Psoas muscle (tissue), 8 donors: Measurements from ENCODE around the gene REV1. TPM values are rescaled to one million over a fixed set of nuclear protein-coding genes. Genes with fewer than 3 reads are reported as not detected.
"Not testable (repeated sequence)": the region's sequence is repeated elsewhere in the genome, so short reads cannot be mapped to it uniquely, and the experiment has no call there.

Source experiments
- ATAC-seq, 4 donors: fragments of 200-7000 bp; cut with Tn5 transposase; one replicate each; pipeline ENCODE4 v1.9.1; 2020; ENCODE audit warnings: moderate library complexity in 3 of 4, mild to moderate bottlenecking in 2 of 4
- DNase-seq, 2 donors: peaks; one replicate each; pipeline ENCODE4 v3.0.0-alpha.2; 2020
- H3K27ac ChIP-seq: fragments of 200-600 bp; one replicate; pipeline ENCODE4 v1.8.0; 2022
- H3K27me3 ChIP-seq, 3 donors: fragments of 200-600 bp in 1 of 3; one replicate each; pipeline versions ENCODE4 v1.6.1 to v1.8.0; 2013 to 2022; ENCODE audit warnings: low read length in 2 of 3, mild to moderate bottlenecking in 2 of 3, moderate library complexity in 1 of 3; ENCODE audit not compliant: insufficient read depth in 3 of 3
- H3K36me3 ChIP-seq, 2 donors: fragments of 200-600 bp in 1 of 2; one replicate each; pipeline versions ENCODE4 v1.6.1 to v1.8.0; 2013 to 2022; ENCODE audit warnings: low read depth in 1 of 2, mild to moderate bottlenecking in 1 of 2, moderate library complexity in 1 of 2; ENCODE audit not compliant: insufficient read depth in 1 of 2
- H3K4me1 ChIP-seq: fragments of 200-600 bp; one replicate; pipeline ENCODE4 v1.8.0; 2022
- H3K4me3 ChIP-seq: fragments of 200-600 bp; one replicate; pipeline ENCODE4 v1.8.0; 2022; ENCODE audit warnings: mild to moderate bottlenecking
- H3K9me3 ChIP-seq: fragments of 200-600 bp; one replicate; pipeline ENCODE4 v1.8.0; 2022
- WGBS, 3 donors: extraction: QIAGEN DNeasy Blood & Tissue Kit; methylation state at CpG; one replicate each; pipeline versions ENCODE4 v1.1.6 to v1.1.7; 2013; 5-methylcytosine and 5-hydroxymethylcytosine counted together
- intact Hi-C, 2 donors: fragments of 100-400 bp; cut with DNase I; formaldehyde crosslinking; loops; one replicate each; pipeline versions ENCODE4 v1.11.0 to v1.14.2; 2022
- polyA plus RNA-seq, 3 donors: library from polyadenylated mRNA; stranded (reverse); fragments of 200-250 nt; gene quantifications; one replicate each; pipeline ENCODE4 v1.2.3, GENCODE V29; 2013
- total RNA-seq, 4 donors: library from RNA; stranded (reverse); fragmentation: NEBNext Ultra II Directional in 2 of 4; extraction: Animal tissue kit (Norgen Biotek cat#: 25700) in 2 of 4; gene quantifications; one replicate each; pipeline versions ENCODE4 v1.2.1 to v1.2.4, GENCODE V29; 2021 to 2023
- TF ChIP-seq, protein P1 (sequence below): fragments of 200-600 bp; IDR thresholded peaks from one replicate; pipeline ENCODE4 v1.8.0; 2022; ENCODE audit warnings: antibody characterized with exemption
- donor health status: healthy with polysubstance abuse.
- donor health status: DM: no; HTN: no; CAD: no; lungs with moderate emphysema.
- donor health status: Bipolar disorder and iron deficiency.
- donor health status: healthy.
- donor health status: DM: yes; HTN: yes; CAD: no.
- donor health status: DM: no; HTN: no; CAD: no.
- donor health status: DM: no; HTN: no; CAD: no.
- donor health status: DM: yes; HTN: yes; CAD: no.

REV1 gene
- total and polyA plus RNA-seq, 7 donors: 9.1 to 26.0 (median 19.9) TPM

DNA sequence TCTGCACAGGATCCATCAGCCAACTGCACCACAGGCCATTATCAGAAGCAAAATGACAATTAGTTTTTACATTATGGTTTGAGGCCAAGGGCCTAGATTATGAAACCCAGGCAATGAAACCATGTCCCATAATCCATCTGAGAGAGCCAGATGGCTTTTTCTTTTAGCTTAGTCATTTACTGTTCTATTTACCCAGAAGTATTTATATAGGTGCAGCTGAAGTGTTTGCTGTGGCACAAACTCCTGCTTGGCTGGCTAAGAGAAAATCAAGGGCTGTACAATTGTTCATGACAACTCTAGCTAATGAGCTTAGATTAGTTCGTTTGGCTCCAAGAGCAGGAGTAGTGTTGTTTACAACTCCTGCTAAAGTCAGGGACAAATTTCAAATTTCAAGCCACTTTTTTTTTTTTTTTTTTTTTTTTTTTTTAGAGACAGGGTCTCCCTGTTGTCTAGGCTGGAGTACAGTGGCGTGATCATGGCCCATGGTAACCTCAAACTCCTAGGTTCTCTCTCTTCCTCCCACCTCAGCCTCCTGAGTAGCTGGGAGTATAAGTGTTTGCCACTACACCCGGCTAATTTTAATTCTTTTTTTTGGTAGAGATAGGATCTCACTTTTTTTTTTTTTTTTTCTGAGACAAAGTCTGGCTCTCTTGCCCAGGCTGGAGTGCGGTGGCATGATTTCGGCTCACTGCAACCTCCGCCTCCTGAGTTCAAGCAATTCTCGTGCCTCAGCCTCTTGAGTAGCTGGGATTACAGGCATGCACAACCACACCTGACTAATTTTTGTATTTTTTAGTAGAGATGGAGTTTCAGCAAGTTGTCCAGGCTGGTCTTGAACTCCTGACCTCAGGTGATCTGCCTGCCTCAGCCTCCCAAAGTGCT, 18.4 kb upstream of the REV1 start:
- Histone ChIP-seq H3K4me3 (no peak overlapping the region), H3K4me1 (peaks cover 11% of the 10 kb centered on the region), H3K9me3 (no peaks in the 10 kb centered on the region), H3K27me3 (no peaks in the 10 kb centered on the region), H3K27ac (no peak overlapping the region), H3K36me3 (no peaks in the 10 kb centered on the region)
- ATAC-seq (no peak), DNase-seq (no peak)
- TF ChIP-seq, protein P1, sequence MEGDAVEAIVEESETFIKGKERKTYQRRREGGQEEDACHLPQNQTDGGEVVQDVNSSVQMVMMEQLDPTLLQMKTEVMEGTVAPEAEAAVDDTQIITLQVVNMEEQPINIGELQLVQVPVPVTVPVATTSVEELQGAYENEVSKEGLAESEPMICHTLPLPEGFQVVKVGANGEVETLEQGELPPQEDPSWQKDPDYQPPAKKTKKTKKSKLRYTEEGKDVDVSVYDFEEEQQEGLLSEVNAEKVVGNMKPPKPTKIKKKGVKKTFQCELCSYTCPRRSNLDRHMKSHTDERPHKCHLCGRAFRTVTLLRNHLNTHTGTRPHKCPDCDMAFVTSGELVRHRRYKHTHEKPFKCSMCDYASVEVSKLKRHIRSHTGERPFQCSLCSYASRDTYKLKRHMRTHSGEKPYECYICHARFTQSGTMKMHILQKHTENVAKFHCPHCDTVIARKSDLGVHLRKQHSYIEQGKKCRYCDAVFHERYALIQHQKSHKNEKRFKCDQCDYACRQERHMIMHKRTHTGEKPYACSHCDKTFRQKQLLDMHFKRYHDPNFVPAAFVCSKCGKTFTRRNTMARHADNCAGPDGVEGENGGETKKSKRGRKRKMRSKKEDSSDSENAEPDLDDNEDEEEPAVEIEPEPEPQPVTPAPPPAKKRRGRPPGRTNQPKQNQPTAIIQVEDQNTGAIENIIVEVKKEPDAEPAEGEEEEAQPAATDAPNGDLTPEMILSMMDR: no peak
- WGBS, 3 donors: 90 to 95% (median 94%) methylated on average over 7 of the region's 7 CpGs
- intact Hi-C loops: no loop called here

DNA sequence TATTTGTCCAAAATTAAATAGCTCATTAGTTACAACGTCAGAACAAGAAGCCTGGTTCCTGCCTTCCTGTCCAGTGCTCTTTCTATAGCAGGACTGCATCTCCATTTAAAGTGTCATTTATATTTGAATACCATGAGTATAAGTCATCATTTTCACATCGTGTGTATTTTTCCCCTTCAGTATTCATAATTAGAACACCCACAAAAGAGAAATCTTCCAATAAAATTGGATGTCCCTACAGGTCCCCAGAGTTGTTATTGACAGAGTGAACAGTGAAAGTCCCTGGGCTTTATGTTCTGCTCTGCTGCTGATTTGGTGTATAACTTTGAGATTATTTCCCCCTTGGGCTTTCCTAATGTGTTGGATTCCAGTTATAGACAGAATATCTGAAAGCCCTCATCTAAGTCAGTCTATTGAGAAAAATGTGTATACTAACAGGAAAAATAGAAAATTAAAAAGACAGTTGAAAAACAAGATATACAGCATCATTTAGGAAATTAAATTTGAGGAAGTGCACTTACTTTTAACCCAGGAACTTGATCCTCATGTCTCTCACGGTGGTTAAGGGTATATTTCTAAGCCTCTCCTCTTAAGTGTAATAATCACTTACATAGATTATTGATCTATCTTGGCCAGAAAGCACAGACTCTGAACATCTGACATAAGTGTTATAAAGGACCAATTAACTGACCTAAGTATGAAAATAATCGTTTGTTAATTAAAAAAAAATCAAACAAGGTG, 15.2 kb upstream of the REV1 start:
- DNase-seq: no peak
- WGBS, 3 donors: 39 to 40% (median 40%) methylated on average over 4 of the region's 4 CpGs
- Histone ChIP-seq H3K36me3 (no peaks in the 10 kb centered on the region), H3K9me3 (no peaks in the 10 kb centered on the region), H3K27me3 (no peaks in the 10 kb centered on the region), H3K27ac (no peak overlapping the region), H3K4me1 (no peaks in the 10 kb centered on the region), H3K4me3 (no peak overlapping the region)
- ATAC-seq: no peak
- intact Hi-C loops: no loop called here
- TF ChIP-seq, protein P1: no peak

DNA sequence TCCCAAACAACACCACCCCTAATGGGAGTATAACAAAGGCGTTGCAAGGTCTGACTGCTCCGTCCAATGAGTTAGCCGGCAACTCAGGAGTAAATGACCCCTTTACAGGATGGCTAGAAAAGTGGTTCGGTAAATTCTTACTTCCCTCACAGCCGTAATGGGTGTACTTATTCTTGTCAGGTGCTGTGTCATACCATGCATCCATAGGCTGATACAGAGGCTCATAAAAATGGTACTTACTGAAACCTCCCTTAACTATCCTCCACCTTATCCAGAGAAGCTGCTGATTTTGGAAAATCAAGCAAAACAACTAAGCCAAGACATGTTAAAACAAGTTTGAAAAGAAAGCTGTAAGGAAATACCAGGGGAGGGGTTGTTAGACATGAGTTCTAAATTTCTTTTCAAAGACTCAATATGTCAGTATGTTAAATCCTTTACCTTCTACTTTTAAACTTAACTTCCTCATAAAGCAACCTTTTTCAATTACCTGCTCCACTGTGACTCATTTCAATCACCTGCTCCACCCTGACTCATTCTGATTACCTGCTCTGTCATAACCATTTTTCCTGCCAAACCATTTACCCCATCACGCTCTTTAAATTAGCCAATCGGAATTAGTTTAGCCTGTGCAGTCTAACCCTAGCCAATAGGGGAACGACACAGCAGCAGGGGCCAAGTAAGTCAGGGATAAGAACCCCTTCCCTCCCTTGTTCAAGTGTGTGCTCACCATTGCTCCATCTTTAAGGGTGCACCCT, 14.0 kb upstream of the REV1 start:
- H3K4me1 ChIP-seq, H3K27ac ChIP-seq, DNase-seq, H3K9me3 ChIP-seq, intact Hi-C loops, H3K36me3 ChIP-seq, H3K4me3 ChIP-seq, H3K27me3 ChIP-seq, ATAC-seq: not testable (repeated sequence)
- WGBS, 3 donors: 84 to 90% (median 86%) methylated on average over 8 of the region's 8 CpGs

DNA sequence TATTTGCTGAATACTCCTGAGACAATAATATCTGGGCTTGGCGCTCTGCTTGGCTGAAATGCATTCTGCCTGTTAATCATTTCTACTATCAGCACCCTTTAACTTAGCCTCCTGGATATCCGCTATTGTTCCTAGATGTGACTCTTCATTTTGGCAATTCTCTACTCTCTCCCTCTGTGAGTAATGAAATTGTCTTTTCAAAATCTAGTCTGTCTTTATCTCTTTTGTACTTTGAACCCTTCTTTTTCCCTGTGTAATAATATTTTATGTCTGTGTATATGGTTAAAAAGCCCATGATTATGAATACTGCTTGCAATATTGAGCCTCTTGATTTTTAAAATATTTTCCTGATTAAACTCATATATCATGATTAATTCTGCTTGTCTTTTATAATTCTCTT, 6.2 kb upstream of the REV1 start:
- TF ChIP-seq, protein P1: no peak
- ATAC-seq: no peak
- WGBS, 3 donors: 89 to 92% (median 92%) methylated on average over 2 of the region's 2 CpGs
- no peak overlapping the region for H3K27ac ChIP-seq
- no peak overlapping the region for H3K4me3 ChIP-seq
- peaks cover under 1% of the 10 kb centered on the region for H3K4me1 ChIP-seq
- H3K36me3 ChIP-seq: no peaks in the 10 kb centered on the region
- no peaks in the 10 kb centered on the region for H3K27me3 ChIP-seq
- H3K9me3 ChIP-seq: no peaks in the 10 kb centered on the region
- intact Hi-C loops: no loop called here
- DNase-seq: no peak
